IMR-90 (cell line): ENCODE results near the gene FOXL1. TPM values are rescaled to one million over a fixed set of nuclear protein-coding genes. Genes with fewer than 3 reads are reported as not detected.

Experiments used
- polyA plus RNA-seq, 3 experiments: library from polyadenylated mRNA; depleted of rRNA; stranded (reverse); fragments of >200 nt; gene quantifications; 2 replicates each; pipeline ENCODE4 v1.2.3, GENCODE V29; 2012; ENCODE audit warnings: low replicate concordance in 1 of 3
- total RNA-seq: library from RNA; depleted of rRNA; stranded (reverse); fragments of >200 nt; gene quantifications from 2 replicates; pipeline ENCODE4 v1.2.3, GENCODE V29; 2012
- TF ChIP-seq, protein P1 (sequence below): conservative IDR thresholded peaks from 2 replicates; pipeline ENCODE4 v1.5.1; 2012; ENCODE audit warnings: mild to moderate bottlenecking, low read depth, low read length, improper control_type of control experiment

Gene FOXL1
- total and polyA plus RNA-seq, 2 of the 4 experiments (the other 2 are of a cell fraction), result 15.2 to 25.8 TPM

DNA sequence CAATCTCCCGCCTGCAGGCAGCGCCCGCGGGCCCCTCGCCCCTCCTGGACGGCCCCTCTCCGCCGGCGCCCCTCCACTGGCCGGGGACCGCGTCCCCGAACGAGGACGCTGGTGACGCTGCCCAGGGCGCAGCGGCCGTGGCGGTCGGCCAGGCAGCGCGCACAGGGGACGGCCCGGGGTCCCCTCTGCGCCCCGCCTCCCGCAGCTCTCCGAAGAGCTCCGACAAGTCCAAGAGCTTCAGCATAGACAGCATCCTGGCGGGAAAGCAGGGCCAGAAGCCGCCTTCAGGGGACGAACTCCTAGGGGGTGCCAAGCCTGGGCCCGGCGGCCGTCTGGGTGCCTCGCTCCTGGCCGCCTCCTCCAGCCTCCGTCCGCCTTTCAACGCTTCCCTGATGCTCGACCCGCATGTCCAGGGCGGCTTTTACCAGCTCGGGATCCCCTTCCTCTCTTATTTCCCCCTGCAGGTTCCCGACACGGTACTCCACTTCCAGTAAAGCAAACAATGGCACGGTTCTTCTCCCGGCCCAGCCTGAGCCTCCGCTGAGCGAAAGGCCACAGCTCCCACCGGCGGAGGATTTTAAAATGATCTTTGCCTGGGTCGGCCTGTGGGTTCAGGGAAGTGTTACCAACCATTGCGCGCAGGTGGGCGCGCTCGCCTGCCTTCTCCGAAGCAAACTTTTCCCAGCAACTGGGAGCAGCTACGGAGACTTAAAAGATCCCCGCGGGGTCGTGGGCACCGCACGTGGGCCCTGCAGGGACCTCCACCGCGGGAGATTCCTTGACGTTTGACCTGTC, 1.1 kb downstream of the FOXL1 start (continued):
- TF ChIP-seq, protein P1, sequence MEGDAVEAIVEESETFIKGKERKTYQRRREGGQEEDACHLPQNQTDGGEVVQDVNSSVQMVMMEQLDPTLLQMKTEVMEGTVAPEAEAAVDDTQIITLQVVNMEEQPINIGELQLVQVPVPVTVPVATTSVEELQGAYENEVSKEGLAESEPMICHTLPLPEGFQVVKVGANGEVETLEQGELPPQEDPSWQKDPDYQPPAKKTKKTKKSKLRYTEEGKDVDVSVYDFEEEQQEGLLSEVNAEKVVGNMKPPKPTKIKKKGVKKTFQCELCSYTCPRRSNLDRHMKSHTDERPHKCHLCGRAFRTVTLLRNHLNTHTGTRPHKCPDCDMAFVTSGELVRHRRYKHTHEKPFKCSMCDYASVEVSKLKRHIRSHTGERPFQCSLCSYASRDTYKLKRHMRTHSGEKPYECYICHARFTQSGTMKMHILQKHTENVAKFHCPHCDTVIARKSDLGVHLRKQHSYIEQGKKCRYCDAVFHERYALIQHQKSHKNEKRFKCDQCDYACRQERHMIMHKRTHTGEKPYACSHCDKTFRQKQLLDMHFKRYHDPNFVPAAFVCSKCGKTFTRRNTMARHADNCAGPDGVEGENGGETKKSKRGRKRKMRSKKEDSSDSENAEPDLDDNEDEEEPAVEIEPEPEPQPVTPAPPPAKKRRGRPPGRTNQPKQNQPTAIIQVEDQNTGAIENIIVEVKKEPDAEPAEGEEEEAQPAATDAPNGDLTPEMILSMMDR, result no peak
